Measurements from ENCODE around the gene TRIM74.
"Not testable (repeated sequence)": the region's sequence is repeated elsewhere in the genome, so short reads cannot be mapped to it uniquely, and the experiment has no call there.

The TRIM74 gene

DNA sequence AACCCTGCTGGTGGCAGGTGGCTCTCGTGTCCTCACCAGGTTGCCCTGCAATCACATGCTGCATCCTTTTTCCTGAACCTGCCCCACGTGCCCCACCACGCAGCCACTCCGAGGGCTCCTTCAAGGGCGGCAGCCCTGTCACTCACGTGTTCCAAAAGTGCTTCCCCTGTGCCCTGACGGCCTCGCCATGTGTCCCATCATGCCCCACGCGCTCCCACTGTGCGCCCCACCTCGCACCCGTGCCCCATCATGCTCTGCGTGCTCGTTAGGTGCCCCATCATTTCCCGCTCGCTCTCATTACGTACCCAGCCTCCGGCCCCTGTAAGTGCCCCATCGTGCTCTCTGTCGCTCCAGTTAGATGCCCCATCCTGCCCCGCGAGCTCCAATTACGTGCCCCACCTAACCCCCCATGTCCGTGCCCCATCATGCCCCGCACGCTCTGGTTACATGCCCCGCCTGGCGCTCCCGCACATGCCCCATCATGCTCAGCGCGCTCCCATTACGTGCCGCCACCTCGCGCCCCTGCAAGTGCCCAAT lies at the start of gene TRIM74:
TRIM74 (minus strand) TSS at position 487 of the 537 bp plus-strand sequence. CDS start 3,309 bp downstream, outside the sequence.
- DNase-seq (ENCODE audit: low spot score), result not testable (repeated sequence)

GRCh38 chr7:73006491-73006890 lies 37.2 kb upstream of the TRIM74 start:
- not testable (repeated sequence) for DNase-seq (ENCODE audit: low spot score)

DNA sequence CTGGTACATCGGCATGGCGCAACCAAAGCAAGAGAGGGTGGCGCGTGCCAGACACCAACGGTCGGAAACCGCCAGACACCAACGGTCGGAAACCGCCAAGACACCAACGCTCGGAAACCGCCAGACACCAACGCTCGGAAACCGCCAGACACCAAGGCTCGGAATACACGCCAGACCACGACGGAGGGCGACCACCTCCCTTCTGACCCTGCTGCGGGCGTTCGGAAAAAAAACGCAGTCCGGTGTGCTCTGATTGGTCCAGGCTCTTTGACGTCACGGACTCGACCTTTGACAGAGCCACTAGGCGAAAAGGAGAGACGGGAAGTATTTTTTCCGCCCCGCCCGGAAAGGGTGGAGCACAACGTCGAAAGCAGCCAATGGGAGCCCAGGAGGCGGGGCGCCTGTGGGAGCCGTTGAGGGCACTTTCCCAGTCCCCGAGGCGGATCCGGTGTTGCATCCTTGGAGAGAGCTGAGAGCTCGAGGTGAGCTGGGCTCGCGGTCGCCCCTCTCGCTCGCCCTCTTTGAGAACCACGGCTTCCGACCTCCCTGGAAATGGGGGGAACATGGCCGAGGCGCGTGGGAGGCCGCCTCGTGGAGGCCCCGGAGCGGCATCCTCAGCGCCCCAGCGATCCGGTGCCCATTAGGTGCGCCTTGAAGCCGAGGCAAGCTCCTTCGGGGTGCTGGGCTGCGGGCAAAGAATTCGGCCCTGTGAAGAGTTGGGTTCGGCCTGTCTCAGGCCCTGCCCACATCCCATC lies 36.6 kb upstream of the TRIM74 start:
- DNase-seq (ENCODE audit: low spot score), result peak; percentile 89

DNA sequence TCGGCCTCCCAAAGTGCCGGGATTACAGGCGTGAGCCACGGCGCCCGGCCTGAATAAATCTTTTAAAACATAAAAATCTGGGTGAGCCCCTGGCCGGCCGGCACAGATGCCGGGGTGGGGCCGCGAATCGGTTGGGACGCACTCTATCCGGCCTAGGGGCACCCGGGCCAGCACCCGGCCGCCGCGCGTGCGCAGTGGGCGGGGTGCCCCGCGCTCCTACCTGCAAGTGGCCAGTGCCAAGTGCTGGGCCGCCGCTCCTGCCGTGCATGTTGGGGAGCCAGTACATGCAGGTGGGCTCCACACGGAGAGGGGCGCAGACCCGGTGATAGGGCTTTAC lies 36.1 kb upstream of the TRIM74 start:
- DNase-seq (ENCODE audit: low spot score), result peak; percentile 68

DNA sequence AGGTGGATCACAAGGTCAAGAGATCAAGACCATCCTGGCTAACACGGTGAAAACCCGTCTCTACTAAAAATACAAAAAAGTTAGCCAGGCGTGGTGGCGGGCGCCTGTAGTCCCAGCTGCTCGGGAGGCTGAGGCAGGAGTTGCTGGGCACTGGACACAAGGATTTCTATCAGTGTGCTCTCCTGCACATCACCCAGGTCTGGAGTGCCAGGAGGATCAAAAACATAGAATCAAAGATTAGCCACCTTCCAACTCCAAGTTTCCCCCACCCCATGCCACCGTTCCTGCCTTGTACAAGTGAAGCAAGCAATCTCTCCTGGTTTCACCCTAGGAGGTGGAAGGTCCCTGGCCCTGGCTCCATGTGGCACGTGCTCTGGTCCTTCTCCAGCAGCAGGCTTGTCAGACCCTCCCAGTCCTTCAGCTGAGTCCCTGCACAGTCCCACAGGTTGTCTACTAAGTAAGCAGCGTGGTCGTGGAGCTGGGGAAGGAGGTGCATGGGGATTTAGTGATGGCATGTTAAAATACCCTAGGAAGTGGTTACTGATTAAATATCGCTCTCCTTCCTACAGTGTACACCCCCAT lies 28.7 kb upstream of the TRIM74 start:
- not testable (repeated sequence) for DNase-seq (ENCODE audit: low spot score)

GRCh38 chr7:72997447-72997846 lies 28.2 kb upstream of the TRIM74 start:
- DNase-seq (ENCODE audit: low spot score), result not testable (repeated sequence)

DNA sequence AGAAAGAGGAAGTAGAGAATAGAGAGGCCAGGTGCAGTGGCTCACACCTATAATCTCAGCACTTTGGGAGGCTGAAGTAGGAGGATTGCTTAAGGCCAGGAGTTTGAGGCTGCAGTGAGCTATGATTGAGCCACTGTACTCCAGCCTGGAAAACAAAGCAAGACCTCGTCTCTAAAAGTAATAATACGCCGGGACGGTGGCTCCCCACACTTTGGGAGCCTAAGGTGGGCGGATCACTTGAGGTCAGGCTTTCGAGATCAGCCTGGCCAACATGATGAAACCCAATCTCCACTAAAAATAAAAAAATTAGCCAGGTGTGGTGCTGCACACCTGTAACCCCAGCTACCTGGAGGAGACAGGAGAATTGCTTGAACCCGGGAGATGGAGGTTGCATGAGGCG lies 26.2 kb upstream of the TRIM74 start:
- DNase-seq (ENCODE audit: low spot score), result not testable (repeated sequence)

DNA sequence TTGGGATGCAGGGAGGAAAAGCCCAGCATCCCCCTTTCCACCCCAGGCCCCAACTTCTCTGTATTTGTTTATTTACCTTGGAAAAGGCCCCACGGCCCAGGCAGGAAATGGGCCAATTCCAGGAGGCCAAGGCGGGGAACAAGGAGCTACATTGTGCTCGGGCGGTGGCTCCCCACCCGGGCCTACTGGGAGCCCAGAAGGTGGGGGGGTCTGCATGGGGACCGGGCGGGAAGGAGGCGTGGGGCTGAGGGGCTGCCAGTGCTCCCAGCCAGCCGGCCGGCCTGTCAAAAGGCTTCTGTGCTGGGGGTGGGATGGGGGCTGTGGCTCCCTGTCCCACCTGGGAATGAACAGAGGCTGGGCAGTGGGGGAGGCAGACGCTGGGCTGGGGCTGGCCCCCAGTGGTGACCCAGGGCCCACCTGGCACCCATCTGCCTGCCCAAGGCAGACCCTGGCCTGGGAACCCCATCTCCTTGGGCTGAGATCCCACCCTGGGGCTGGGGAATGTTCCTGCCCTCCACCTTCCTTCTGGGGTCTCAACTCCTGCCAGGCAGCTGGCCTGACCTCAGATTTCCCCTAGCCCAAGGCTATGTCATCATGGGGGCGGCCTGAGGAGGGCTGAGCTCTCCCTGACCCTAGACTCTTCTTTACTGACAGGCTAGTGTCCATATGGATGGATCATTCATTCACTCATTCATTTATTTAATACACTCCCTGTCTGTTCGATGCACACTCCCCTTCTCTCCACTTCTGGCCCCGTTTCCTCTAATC lies 21.1 kb upstream of the TRIM74 start:
- not testable (repeated sequence) for DNase-seq (ENCODE audit: low spot score)

DNA sequence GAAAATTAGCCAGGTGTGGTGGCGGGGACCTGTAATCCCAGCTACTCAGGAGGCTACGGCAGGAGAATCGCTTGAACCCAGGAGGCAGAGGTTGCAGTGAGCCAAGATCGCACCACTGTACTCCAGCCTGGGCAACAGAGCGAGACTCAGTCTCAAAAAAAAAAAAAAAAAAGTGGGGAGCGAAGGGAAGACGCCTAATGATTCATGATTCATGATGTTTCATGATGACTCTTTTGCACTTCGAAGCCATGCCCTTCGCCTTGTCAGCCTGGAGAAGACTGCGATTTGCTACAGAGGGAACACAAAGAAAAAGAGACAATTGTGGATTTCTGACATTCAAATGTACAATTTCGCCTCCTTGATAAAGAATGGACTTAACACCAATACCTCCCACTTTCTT lies 12.8 kb upstream of the TRIM74 start:
- DNase-seq (ENCODE audit: low spot score), result not testable (repeated sequence)

DNA sequence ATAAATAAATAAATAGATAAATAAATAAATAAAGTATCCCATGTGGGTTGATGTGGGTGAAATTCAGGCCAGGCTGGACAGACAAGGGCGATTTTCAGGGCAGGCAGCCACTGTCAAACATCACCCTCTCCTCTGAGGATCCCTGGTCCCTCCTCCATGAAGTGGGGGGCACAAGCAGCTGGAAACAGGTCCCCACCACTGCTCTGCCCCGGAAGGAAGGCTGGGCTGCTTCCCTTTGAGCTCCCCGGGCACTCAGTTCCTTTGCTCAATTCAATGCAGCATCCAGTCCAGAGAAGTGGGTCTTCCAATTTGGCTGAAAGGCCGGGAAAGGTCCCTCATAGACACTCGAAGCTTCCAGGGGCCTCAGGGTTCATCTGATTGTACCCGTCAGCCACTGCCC lies 11.1 kb upstream of the TRIM74 start:
- not testable (repeated sequence) for DNase-seq (ENCODE audit: low spot score)

DNA sequence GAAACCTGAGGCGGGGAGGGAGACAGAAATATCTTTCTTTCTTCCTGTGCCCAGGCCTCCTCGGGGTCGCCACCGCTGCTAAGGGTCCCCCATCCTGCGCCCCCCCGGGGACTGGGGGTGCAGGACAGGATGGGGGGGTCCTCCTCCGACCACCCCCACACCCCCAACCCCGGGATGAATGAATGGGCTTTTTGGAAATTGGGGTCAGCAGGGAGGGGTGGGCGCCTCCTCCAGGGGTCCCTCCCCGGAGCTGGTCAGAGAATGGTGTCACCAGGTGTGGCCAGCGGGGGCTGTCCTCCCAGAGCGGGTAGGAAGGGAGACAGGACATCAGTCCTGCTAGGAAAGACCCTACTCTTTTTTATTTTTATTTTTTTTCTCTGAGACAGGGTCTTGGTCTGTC lies 7.2 kb upstream of the TRIM74 start:
- DNase-seq (ENCODE audit: low spot score), result not testable (repeated sequence)

DNA sequence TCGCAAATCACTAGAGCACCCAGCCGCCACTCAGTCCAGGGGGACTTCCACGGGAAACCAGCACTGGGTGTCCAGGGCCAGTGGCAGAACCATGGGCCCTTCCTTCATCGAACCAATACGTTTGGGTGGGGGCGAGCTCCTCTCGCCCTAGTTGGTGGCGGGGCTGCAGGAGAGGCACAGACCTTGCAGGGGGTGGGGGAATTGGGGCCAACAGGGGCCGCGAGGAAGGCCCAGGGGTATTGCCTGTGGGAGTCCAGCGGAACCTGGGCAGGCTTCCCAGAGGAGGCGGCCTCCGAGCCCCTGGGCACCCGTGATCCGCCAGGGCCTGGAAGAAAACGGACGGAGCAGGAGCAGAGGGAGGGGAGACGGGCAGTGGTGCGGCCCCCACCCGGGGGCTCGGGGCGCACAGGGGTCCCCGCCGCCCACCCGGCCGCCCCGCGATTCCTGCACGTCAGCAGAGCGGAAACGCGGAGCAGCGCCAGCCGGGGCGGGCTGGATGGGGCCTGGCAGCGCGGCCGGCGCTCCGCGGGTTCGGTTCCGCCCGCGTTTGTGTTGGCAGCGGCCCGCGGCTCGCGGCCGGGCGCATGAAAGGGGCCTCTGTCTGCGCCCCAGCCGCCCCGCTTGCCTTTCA lies 6.5 kb upstream of the TRIM74 start:
- DNase-seq (ENCODE audit: low spot score), result not testable (repeated sequence)

DNA sequence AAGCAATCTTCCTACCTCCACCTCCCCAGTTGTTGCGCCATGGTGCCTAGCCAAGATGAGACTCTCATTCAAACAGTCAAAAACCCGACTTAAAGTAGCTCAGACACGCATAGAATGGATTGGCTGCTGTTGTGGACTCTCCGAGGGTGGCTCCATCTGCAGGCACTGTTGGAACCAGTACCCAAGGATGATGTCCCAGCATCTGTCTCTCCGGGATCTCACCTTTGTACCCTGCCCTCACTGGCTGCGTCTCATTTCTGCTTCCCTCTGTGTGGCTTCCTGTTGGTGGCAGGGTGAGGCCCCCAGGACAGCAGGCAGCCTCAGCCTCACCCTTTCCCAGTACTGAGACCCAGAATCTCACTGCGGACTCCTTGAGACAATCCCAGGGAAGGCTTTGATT lies 5.5 kb upstream of the TRIM74 start:
- DNase-seq (ENCODE audit: low spot score), result not testable (repeated sequence)

- DNase-seq (ENCODE audit: low spot score), result not testable (repeated sequence)
Observed at GRCh38 chr7:72971505-72971904, 2.2 kb upstream of the TRIM74 start.

DNA sequence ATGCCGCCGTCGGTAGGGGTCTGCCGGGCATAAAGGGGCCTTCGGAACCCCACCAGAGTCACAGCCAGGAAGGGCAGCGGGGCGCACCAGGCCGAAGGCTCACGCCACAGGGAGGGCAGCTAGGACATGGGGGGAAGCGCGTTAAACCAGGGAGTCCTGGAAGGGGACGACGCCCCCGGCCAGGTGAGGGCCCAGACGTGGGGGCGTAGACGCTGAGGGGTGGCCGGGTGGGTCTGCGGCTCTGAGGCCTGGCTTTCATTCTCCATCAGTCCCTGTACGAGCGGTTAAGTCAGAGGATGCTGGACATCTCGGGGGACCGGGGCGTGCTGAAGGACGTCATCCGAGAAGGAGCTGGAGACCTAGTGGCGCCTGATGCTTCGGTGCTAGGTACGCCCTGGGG lies 422 bp upstream of the TRIM74 start:
- not testable (repeated sequence) for DNase-seq (ENCODE audit: low spot score)

DNA sequence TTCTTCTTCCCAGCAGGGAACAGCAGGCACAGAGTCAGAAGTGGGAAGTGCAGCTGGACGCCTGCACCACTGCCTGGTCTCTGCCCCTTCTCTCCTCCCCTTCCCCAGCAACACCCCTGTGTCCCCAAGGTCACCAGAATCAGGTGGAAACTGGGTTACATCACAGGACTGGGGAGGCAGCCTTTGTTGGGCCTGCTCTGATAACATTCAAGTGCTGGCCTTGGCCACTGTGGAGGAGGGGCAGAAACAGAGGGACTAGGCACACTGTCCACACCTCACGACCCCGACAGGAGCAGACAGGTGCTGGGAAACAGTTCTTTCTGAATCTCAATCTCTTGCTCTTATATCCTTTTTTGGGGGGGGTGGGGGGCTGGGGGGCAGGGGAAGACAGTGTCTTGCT lies 2.4 kb downstream of the TRIM74 start:
- not testable (repeated sequence) for DNase-seq (ENCODE audit: low spot score)

- not testable (repeated sequence) for DNase-seq (ENCODE audit: low spot score)
Observed at GRCh38 chr7:72965186-72965975, 3.9 kb downstream of the TRIM74 start.

DNA sequence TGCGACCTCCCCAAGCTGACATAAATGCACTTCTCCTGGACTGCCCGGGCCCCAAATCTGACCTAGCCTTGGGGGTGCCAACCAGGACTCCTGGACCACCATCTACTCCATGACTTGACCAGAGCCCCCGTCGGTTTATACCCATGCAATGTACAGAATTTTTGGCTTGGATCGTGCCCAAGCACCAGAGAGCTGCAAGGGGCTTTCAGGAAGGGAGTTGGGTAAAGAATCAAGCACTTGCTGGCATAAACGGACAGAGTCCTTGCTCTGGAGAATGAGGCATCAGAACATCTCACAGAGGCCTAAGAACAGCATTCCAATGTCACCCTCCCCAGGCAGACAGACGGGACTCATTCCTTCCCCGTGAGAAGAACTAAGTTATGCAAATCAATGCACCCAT lies 6.2 kb downstream of the TRIM74 start:
- DNase-seq (ENCODE audit: low spot score), result not testable (repeated sequence)

GRCh38 chr7:72961346-72961650 lies 8.0 kb downstream of the TRIM74 start:
- not testable (repeated sequence) for DNase-seq (ENCODE audit: low spot score)

- DNase-seq (ENCODE audit: low spot score), result not testable (repeated sequence)
Observed at GRCh38 chr7:72960626-72961345, 8.5 kb downstream of the TRIM74 start.

DNA sequence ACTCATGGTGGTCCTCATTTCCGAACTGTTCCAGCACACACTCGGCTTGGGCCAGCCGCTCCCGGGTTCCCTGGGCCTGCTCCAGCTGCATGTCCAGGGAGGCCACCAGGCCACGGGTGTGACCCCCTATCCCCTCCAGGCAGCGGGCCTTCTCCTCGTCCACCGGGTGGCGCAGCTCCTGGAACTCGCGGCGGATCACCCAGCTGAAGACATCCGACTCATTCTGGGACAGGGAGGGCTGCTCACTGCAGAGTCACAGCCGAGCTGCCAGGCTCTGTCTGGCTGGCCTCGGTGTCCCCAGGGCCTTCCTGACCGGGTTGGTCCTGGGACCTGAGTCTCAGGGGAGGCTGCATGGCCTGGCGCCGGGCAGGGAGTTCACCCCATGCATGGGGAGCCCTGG lies 9.2 kb downstream of the TRIM74 start:
- not testable (repeated sequence) for DNase-seq (ENCODE audit: low spot score)

Measured in CD4-positive, alpha-beta T cell treated with Interleukin-2 at 100 ng/mL for 4 hours (primary cell).